Smooth muscle cell (in vitro differentiated cells): ENCODE data around the gene GOLT1B. TPM values are rescaled to one million over a fixed set of nuclear protein-coding genes. Genes with fewer than 3 reads are reported as not detected.

ENCODE experiments used
- DNase-seq: peaks from one replicate; lab custom pipeline; 2025; ENCODE audit not compliant: unreplicated experiment; lab: John Stamatoyannopoulos, UW
- H2AFZ ChIP-seq: fragments of 200-600 bp; sonication (generic); 2 replicates; pipeline ENCODE4 v1.6.0; 2016; ENCODE audit warnings: antibody characterized with exemption, low read depth, mild to moderate bottlenecking
- H3F3A ChIP-seq: fragments of 200-600 bp; sonication (generic); 2 replicates; pipeline ENCODE4 v1.6.0; 2017; ENCODE audit warnings: antibody characterized with exemption, low read depth
- H3K27ac ChIP-seq: fragments of 200-600 bp; sonication (generic); 2 replicates; pipeline ENCODE4 v1.5.1; 2016; ENCODE audit warnings: low read depth, mild to moderate bottlenecking
- H3K27me3 ChIP-seq: fragments of 200-600 bp; sonication (generic); 2 replicates; pipeline ENCODE4 v1.6.1; 2016; ENCODE audit warnings: low read depth, mild to moderate bottlenecking
- H3K36me3 ChIP-seq: fragments of 200-600 bp; sonication (generic); 2 replicates; pipeline ENCODE4 v1.5.1; 2016; ENCODE audit warnings: low read depth
- H3K4me1 ChIP-seq: fragments of 200-600 bp; sonication (generic); 2 replicates; pipeline ENCODE4 v1.5.1; 2016; ENCODE audit warnings: low read depth
- H3K4me2 ChIP-seq: fragments of 200-600 bp; sonication (generic); 2 replicates; pipeline ENCODE4 v1.6.0; 2016; ENCODE audit warnings: mild to moderate bottlenecking
- H3K4me3 ChIP-seq: fragments of 200-600 bp; sonication (generic); 2 replicates; pipeline ENCODE4 v1.5.1; 2016; ENCODE audit warnings: mild to moderate bottlenecking
- H3K79me2 ChIP-seq: fragments of 200-600 bp; sonication (generic); 2 replicates; pipeline ENCODE4 v1.6.0; 2016; ENCODE audit warnings: low read depth, mild to moderate bottlenecking
- H3K9ac ChIP-seq: fragments of 200-600 bp; sonication (generic); 2 replicates; pipeline ENCODE4 v1.6.0; 2016; ENCODE audit warnings: low read depth
- H3K9me3 ChIP-seq: fragments of 200-600 bp; sonication (generic); replicated peaks from 2 replicates; pipeline ENCODE4 v1.5.1; 2016; ENCODE audit warnings: low read depth
- H4K20me1 ChIP-seq: fragments of 200-600 bp; sonication (generic); 2 replicates; pipeline ENCODE4 v1.6.0; 2016; ENCODE audit warnings: low read depth
- WGBS: methylation state at CpG from one replicate; pipeline ENCODE4 v1.1.7; 2016; ENCODE audit warnings: low lambda C conversion rate; 5-methylcytosine and 5-hydroxymethylcytosine counted together
- polyA plus RNA-seq: library from polyadenylated mRNA; unstranded; fragments of >200 nt; fragmentation: Nextera tagmentation; extraction: Ambion mirVana; gene quantifications from 2 replicates; pipeline ENCODE4 v1.2.1, GENCODE V29; 2016
- total RNA-seq: library from RNA; depleted of rRNA; stranded (reverse); fragments of >200 nt; gene quantifications from 2 replicates; pipeline ENCODE4 v1.2.3, GENCODE V29; 2014
- TF ChIP-seq, protein P1 (sequence below): fragments of 200-600 bp; sonication (generic); IDR thresholded peaks from 2 replicates; pipeline ENCODE4 v1.5.1; 2017; ENCODE audit warnings: borderline replicate concordance, mild to moderate bottlenecking, antibody characterized with exemption; ENCODE audit not compliant: insufficient read depth, poor library complexity, severe bottlenecking

Gene GOLT1B
- total and polyA plus RNA-seq, 2 experiments from 2014 or later = 99.5 to 184 TPM

DNA sequence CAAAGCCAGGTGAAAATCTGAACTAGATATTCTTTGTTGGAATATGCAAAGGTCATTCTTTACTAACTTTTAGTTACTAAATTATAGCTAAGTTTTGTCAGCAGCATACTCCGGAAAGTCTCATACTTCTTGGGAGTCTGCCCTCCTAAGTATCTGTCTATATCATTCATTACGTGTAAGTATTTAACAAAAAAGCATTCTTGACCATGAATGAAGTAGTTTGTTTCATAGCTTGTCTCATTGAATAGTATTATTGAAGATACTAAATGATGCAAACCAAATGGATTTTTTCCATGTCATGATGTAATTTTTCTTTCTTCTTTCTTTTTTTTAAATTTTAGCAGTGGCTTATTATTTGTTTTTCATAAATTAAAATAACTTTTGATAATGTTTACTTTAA is 14.7 kb downstream of the GOLT1B start:
- 97% methylated on average over 2 of the region's 2 CpGs for WGBS
- no peaks in the 10 kb centered on the region for H3K27me3 ChIP-seq
- H3K27ac ChIP-seq = no peak overlapping the region
- no peak overlapping the region for H3K4me2 ChIP-seq
- H4K20me1 ChIP-seq = peaks cover 52% of the 10 kb centered on the region
- H3F3A ChIP-seq = no peaks in the 10 kb centered on the region
- TF ChIP-seq, protein P1, sequence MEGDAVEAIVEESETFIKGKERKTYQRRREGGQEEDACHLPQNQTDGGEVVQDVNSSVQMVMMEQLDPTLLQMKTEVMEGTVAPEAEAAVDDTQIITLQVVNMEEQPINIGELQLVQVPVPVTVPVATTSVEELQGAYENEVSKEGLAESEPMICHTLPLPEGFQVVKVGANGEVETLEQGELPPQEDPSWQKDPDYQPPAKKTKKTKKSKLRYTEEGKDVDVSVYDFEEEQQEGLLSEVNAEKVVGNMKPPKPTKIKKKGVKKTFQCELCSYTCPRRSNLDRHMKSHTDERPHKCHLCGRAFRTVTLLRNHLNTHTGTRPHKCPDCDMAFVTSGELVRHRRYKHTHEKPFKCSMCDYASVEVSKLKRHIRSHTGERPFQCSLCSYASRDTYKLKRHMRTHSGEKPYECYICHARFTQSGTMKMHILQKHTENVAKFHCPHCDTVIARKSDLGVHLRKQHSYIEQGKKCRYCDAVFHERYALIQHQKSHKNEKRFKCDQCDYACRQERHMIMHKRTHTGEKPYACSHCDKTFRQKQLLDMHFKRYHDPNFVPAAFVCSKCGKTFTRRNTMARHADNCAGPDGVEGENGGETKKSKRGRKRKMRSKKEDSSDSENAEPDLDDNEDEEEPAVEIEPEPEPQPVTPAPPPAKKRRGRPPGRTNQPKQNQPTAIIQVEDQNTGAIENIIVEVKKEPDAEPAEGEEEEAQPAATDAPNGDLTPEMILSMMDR = no peak
- H2AFZ ChIP-seq = no peak overlapping the region
- no peaks in the 10 kb centered on the region for H3K9me3 ChIP-seq
- no peaks in the 10 kb centered on the region for H3K4me1 ChIP-seq
- no peak for DNase-seq
- peaks cover 19% of the 10 kb centered on the region for H3K36me3 ChIP-seq
- no peak overlapping the region for H3K9ac ChIP-seq
- no peaks in the 10 kb centered on the region for H3K79me2 ChIP-seq
- H3K4me3 ChIP-seq = no peak overlapping the region

DNA sequence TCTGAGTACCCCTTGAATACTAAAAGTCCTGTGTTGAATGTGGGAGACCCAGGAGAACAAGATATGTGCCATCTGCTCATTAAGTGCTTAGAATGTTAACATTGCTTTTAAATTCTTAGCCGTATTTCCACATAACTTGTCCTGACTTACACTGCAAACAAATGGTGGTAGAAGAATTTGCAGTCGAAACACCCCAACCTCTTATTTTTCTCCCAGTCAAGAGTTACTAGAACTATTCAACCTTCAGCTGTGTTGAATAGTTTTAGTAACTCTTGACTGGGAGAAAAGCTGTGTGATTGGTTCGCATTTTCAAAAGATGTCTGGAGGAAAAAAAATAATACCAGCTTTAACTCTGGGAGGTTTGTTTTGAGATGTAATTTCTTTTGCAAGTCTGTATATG is 16.9 kb downstream of the GOLT1B start:
- Histone ChIP-seq H3K36me3 (peaks cover 19% of the 10 kb centered on the region), H3K27me3 (no peaks in the 10 kb centered on the region), H3K79me2 (no peaks in the 10 kb centered on the region), H3K9ac (no peak overlapping the region), H2AFZ (no peak overlapping the region), H3K27ac (no peak overlapping the region), H3K4me2 (no peak overlapping the region), H4K20me1 (peaks cover 30% of the 10 kb centered on the region), H3F3A (no peaks in the 10 kb centered on the region), H3K9me3 (no peaks in the 10 kb centered on the region), H3K4me3 (no peak overlapping the region), H3K4me1 (no peaks in the 10 kb centered on the region)
- no peak for DNase-seq
- 98% methylated on average over 3 of the region's 3 CpGs for WGBS
- TF ChIP-seq, protein P1 = no peak

DNA sequence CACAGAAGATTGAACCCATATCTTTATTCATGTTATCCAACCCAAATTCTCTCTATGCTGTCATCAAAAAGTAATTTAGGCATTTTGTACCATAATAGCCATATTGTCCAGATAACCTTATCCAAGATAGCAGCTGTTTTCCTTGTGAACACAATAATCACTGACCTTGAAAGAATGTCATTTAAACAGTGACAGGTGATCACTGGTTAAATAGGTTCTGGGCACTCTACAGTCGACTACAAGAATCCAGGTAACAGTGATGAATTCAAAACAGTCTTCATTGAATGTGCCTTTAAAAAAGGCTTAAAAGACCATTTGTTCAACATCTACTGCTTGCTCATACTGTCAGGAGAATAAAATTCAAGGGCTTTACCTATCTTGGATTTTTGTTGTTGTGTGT is 20.0 kb downstream of the GOLT1B start:
- no peak overlapping the region for H2AFZ ChIP-seq
- H3K4me2 ChIP-seq = no peak overlapping the region

DNA sequence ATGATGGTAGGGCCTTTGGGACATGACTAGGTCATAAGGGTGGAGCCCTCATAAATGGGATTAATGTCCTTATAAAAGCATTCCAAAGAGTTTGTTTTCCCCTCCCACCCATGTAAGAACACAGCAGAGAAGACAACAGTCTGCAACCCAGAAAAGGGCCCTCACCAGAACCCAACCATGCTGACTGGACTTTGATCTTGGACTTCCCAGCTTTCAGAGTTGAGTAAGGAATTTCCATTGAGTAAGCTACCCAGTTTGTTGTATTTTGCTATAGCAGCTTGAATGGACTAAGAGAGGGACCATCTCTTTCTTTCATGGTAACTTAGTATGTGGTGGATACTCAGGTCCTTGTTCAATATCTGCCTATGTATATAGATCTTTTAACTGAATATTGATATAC is 21.6 kb downstream of the GOLT1B start:
- H3K27me3 ChIP-seq = peaks cover 21% of the 10 kb centered on the region
- H3K36me3 ChIP-seq = no peaks in the 10 kb centered on the region
- no peak overlapping the region for H3K4me2 ChIP-seq
- H4K20me1 ChIP-seq = no peaks in the 10 kb centered on the region
- H3K4me1 ChIP-seq = no peaks in the 10 kb centered on the region
- H3K9me3 ChIP-seq = no peaks in the 10 kb centered on the region
- DNase-seq = no peak
- no peaks in the 10 kb centered on the region for H3K79me2 ChIP-seq
- no peaks in the 10 kb centered on the region for H3F3A ChIP-seq
- no peak overlapping the region for H3K4me3 ChIP-seq
- no peak overlapping the region for H2AFZ ChIP-seq
- TF ChIP-seq, protein P1 = no peak
- H3K27ac ChIP-seq = no peak overlapping the region
- no peak overlapping the region for H3K9ac ChIP-seq

More for the DNA sequence above, 20.0 kb downstream of the GOLT1B start:
- no peaks in the 10 kb centered on the region for H4K20me1 ChIP-seq
- DNase-seq = no peak
- no peak overlapping the region for H3K9ac ChIP-seq
- peaks cover 3% of the 10 kb centered on the region for H3K36me3 ChIP-seq
- H3F3A ChIP-seq = no peaks in the 10 kb centered on the region
- H3K9me3 ChIP-seq = no peaks in the 10 kb centered on the region
- H3K79me2 ChIP-seq = no peaks in the 10 kb centered on the region
- TF ChIP-seq, protein P1 = no peak
- no peaks in the 10 kb centered on the region for H3K4me1 ChIP-seq
- H3K27me3 ChIP-seq = peaks cover 6% of the 10 kb centered on the region
- H3K4me3 ChIP-seq = no peak overlapping the region
- no peak overlapping the region for H3K27ac ChIP-seq
- 94% methylated on average over 1 of the region's 1 CpG for WGBS
